B cell (primary cell): ENCODE measurements around the gene CORO2A. TPM values are rescaled to one million over a fixed set of nuclear protein-coding genes. Genes with fewer than 3 reads are reported as not detected.

Source experiments
- ATAC-seq: fragments of 200-7000 bp; cut with Tn5 transposase; one replicate; pipeline ENCODE4 v1.10.0; 2021; ENCODE audit warnings: low read depth, mild to moderate bottlenecking, moderate number of reproducible peaks, moderate library complexity
- CTCF ChIA-PET: fragments of 350-600 bp; sonication (Branson Sonifier 250); formaldehyde crosslinking; loops from one replicate; lab custom pipeline; 2021; ENCODE audit warnings: antibody characterized with exemption, inconsistent platforms; lab: Charles Lee
- POLR2A ChIA-PET: fragments of 350-600 bp; sonication (Branson Sonifier 250); formaldehyde crosslinking; loops from one replicate; lab custom pipeline; 2021; ENCODE audit warnings: antibody characterized with exemption; lab: Charles Lee
- DNase-seq: peaks from one replicate; pipeline ENCODE4 v3.0.0; 2013
- H2AFZ ChIP-seq: 2 replicates; pipeline ENCODE4 v1.6.1; 2012; ENCODE audit warnings: mild to moderate bottlenecking, low read depth, low read length; ENCODE audit not compliant: insufficient read depth, poor library complexity, severe bottlenecking
- H3K27ac ChIP-seq, 2 donors: 1 replicate in 1 of 2; 2 replicates in 1 of 2; pipeline ENCODE4 v1.5.1; 2012 to 2013; ENCODE audit warnings: low read length in 2 of 2, mild to moderate bottlenecking in 2 of 2, moderate library complexity in 1 of 2
- H3K27me3 ChIP-seq, 4 experiments: fragments of 200-600 bp in 1 of 4; sonication (generic) in 1 of 4; replicated peaks in 1 of 4; 1 replicate in 2 of 4; 2 replicates in 2 of 4; pipeline versions ENCODE4 v1.6.1 to v1.7.0; 2013 to 2016; ENCODE audit warnings: low read length in 3 of 4, mild to moderate bottlenecking in 2 of 4, mixed read lengths in 1 of 4, moderate library complexity in 1 of 4; ENCODE audit not compliant: insufficient read depth in 4 of 4, control insufficient read depth in 3 of 4; ENCODE audit errors: control extremely low read depth in 1 of 4
- H3K36me3 ChIP-seq, 2 experiments: replicated peaks in 1 of 2; 1 replicate in 1 of 2; 2 replicates in 1 of 2; pipeline versions ENCODE4 v1.6.1 to v1.7.1; 2013; ENCODE audit warnings: low read length in 1 of 2; ENCODE audit not compliant: insufficient read depth in 2 of 2, control insufficient read depth in 1 of 2; ENCODE audit errors: control extremely low read depth in 1 of 2, extremely low read depth in 1 of 2
- H3K4me1 ChIP-seq, 2 donors: fragments of 200-600 bp in 1 of 2; sonication (generic) in 1 of 2; 1 replicate in 1 of 2; 2 replicates in 1 of 2; pipeline versions ENCODE4 v1.5.1 to v1.6.1; 2013 to 2017; ENCODE audit warnings: low read length in 2 of 2; ENCODE audit not compliant: control insufficient read depth in 2 of 2, insufficient read depth in 2 of 2
- H3K4me2 ChIP-seq: replicated peaks from 2 replicates; pipeline ENCODE3; 2012; ENCODE audit warnings: mild to moderate bottlenecking, low read depth, low read length; ENCODE audit not compliant: poor library complexity, severe bottlenecking
- H3K4me3 ChIP-seq, 5 experiments: fragments of 200-600 bp in 1 of 5; sonication (generic) in 1 of 5; 1 replicate in 3 of 5; 2 replicates in 2 of 5; pipeline versions ENCODE4 v1.5.1 to v1.7.0; 2011 to 2016; ENCODE audit warnings: low read length in 4 of 5, mild to moderate bottlenecking in 4 of 5, low read depth in 2 of 5, control low read depth in 1 of 5, moderate library complexity in 1 of 5; ENCODE audit not compliant: insufficient read depth in 1 of 5; ENCODE audit errors: control extremely low read depth in 1 of 5, extremely low read depth in 1 of 5
- H3K79me2 ChIP-seq: fragments of 200-600 bp; sonication (generic); one replicate; pipeline ENCODE4 v1.6.0; 2016; ENCODE audit warnings: low read length; ENCODE audit not compliant: control insufficient read depth, insufficient read depth
- H3K9ac ChIP-seq: fragments of 200-600 bp; sonication (generic); 2 replicates; pipeline ENCODE4 v1.6.1; 2017; ENCODE audit warnings: mild to moderate bottlenecking, low read length, moderate library complexity
- H3K9me3 ChIP-seq, 3 donors: one replicate each; pipeline versions ENCODE4 v1.6.1 to v1.7.1; 2013; ENCODE audit warnings: low read length in 2 of 3; ENCODE audit not compliant: control insufficient read depth in 2 of 3, insufficient read depth in 1 of 3; ENCODE audit errors: control extremely low read depth in 1 of 3
- H4K20me1 ChIP-seq: 2 replicates; pipeline ENCODE4 v1.6.0; 2012; ENCODE audit warnings: mild to moderate bottlenecking, low read length; ENCODE audit not compliant: insufficient read depth, control insufficient read depth, poor library complexity, severe bottlenecking
- H3K27ac Mint-ChIP-seq: one replicate; pipeline ENCODE4 v1.8.0; 2021; ENCODE audit warnings: mixed read lengths
- H3K27me3 Mint-ChIP-seq: one replicate; pipeline ENCODE4 v1.8.0; 2021; ENCODE audit warnings: mixed read lengths
- H3K4me1 Mint-ChIP-seq: one replicate; pipeline ENCODE4 v1.8.0; 2021; ENCODE audit warnings: mixed read lengths
- H3K4me3 Mint-ChIP-seq: one replicate; pipeline ENCODE4 v1.8.0; 2021; ENCODE audit warnings: mixed read lengths
- H3K9me3 Mint-ChIP-seq: one replicate; pipeline ENCODE4 v1.8.0; 2022; ENCODE audit warnings: mixed read lengths; ENCODE audit not compliant: insufficient read depth
- CTCF ChIP-seq: fragments of 200-600 bp; IDR thresholded peaks from one replicate; pipeline ENCODE4 v1.8.0; 2022; ENCODE audit warnings: antibody characterized with exemption, mild to moderate bottlenecking
- EZH2 ChIP-seq: IDR thresholded peaks from 2 replicates; pipeline ENCODE4 v1.6.1; 2012; ENCODE audit warnings: borderline replicate concordance, low read depth, mild to moderate bottlenecking, moderate library complexity, low read length; ENCODE audit not compliant: insufficient read depth, poor library complexity, severe bottlenecking
- WGBS: methylation state at CpG from one replicate; pipeline ENCODE4 v1.1.5; 2013; ENCODE audit warnings: missing lambda C conversion rate; ENCODE audit not compliant: insufficient coverage; 5-methylcytosine and 5-hydroxymethylcytosine counted together
- intact Hi-C: fragments of 100-400 bp; cut with micrococcal nuclease; formaldehyde crosslinking; loops from one replicate; pipeline ENCODE4 v1.10.0; 2022
- polyA plus RNA-seq: library from polyadenylated mRNA; depleted of rRNA; stranded (reverse); fragments of >200 nt; gene quantifications from 2 replicates; pipeline ENCODE4 v1.2.3, GENCODE V29; 2012
- total RNA-seq, 2 donors: library from RNA; stranded (reverse); fragments of 120-200 nt in 1 of 2; gene quantifications; 1 replicate in 1 of 2; 2 replicates in 1 of 2; pipeline versions ENCODE4 v1.2.3 to v1.2.4, GENCODE V29; 2013 to 2022

The CORO2A gene
- total and polyA plus RNA-seq, 2 donors (not counting 1 experiment from before 2014, with no cell fraction given), result 1.1 to 2.0 TPM

GRCh38 chr9:98207606-98208005 lies 15.2 kb upstream of the CORO2A start:
- no peaks in the 10 kb centered on the region for H3K79me2 ChIP-seq
- peaks cover 0 to 4% of the 10 kb centered on the region in 2 experiments for H3K36me3 ChIP-seq
- TF ChIP-seq CTCF (no peak), EZH2 (no peak)
- H3K4me3 Mint-ChIP-seq, result no peak overlapping the region
- peaks cover 5% of the 10 kb centered on the region for H3K4me1 Mint-ChIP-seq
- H3K9me3 Mint-ChIP-seq, result no peaks in the 10 kb centered on the region
- peaks cover 4 to 10% of the 10 kb centered on the region in 2 donors for H3K4me1 ChIP-seq
- H3K27ac ChIP-seq, result no peak overlapping the region
- H3K27me3 Mint-ChIP-seq, result no peaks in the 10 kb centered on the region
- 89% methylated on average over 4 of the region's 4 CpGs for WGBS
- no peak overlapping the region for H2AFZ ChIP-seq
- DNase-seq (no peak), ATAC-seq (no peak)
- POLR2A ChIA-PET, result no interaction called here
- no peaks in the 10 kb centered on the region for H3K9me3 ChIP-seq
- no peak overlapping the region for H3K9ac ChIP-seq
- intact Hi-C loops, result loop anchor here (5.0 kb wide), 1 partner anchor 120 kb away; no protein-coding TSS in a partner anchor
- no peak overlapping the region for H3K4me3 ChIP-seq
- H3K4me2 ChIP-seq, result no peak overlapping the region
- CTCF ChIA-PET, result interaction anchor here (1.4 to 4.7 kb wide), 7 partner anchors 9 to 133 kb away, joined by 3 to 35 read pairs (median 8); partner anchors contain the start of gene TBC1D2
- H3K27ac Mint-ChIP-seq, result no peak overlapping the region
- H3K27me3 ChIP-seq, result no peaks in the 10 kb centered on the region
- H4K20me1 ChIP-seq, result no peaks in the 10 kb centered on the region

GRCh38 chr9:98206754-98207153 lies 14.3 kb upstream of the CORO2A start:
- Histone ChIP-seq H3K27ac (no peak overlapping the region), H4K20me1 (no peaks in the 10 kb centered on the region), H3K4me2 (no peak overlapping the region), H2AFZ (no peak overlapping the region), H3K9me3 (no peaks in the 10 kb centered on the region), H3K36me3 (peaks cover 0 to 4% of the 10 kb centered on the region in 2 experiments), H3K4me1 (peaks cover 4 to 10% of the 10 kb centered on the region in 2 donors), H3K4me3 (no peak overlapping the region), H3K79me2 (no peaks in the 10 kb centered on the region), H3K27me3 (no peaks in the 10 kb centered on the region), H3K9ac (no peak overlapping the region)
- POLR2A ChIA-PET, result interaction anchor here (1.0 kb wide), 1 partner anchor 16 kb away, joined by 3 read pairs; no protein-coding TSS in a partner anchor
- TF ChIP-seq CTCF (no peak), EZH2 (no peak)
- Mint-ChIP-seq H3K27ac (no peak overlapping the region), H3K4me3 (no peak overlapping the region), H3K4me1 (peaks cover 5% of the 10 kb centered on the region), H3K9me3 (no peaks in the 10 kb centered on the region), H3K27me3 (no peaks in the 10 kb centered on the region)
- DNase-seq (no peak), ATAC-seq (no peak)
- CTCF ChIA-PET, result interaction anchor here (0.7 to 4.7 kb wide), 11 partner anchors 10 to 133 kb away, joined by 3 to 35 read pairs (median 8); partner anchors contain the start of gene TBC1D2
- no CpG with 5 or more reads among the region's 2 CpGs for WGBS
- intact Hi-C loops, result loop anchor here (5.0 kb wide), 1 partner anchor 119 kb away; no protein-coding TSS in a partner anchor
